NCI-H187 treated with DMSO at 0.1 percent for 48 hours (cell line): Measurements from ENCODE around the gene HTR4.
"Not testable (repeated sequence)": the region's sequence is repeated elsewhere in the genome, so short reads cannot be mapped to it uniquely, and the experiment has no call there.

Source experiments
- DNase-seq: peaks from one replicate; lab custom pipeline; 2025; lab: John Stamatoyannopoulos, UW

The HTR4 gene, protein sequence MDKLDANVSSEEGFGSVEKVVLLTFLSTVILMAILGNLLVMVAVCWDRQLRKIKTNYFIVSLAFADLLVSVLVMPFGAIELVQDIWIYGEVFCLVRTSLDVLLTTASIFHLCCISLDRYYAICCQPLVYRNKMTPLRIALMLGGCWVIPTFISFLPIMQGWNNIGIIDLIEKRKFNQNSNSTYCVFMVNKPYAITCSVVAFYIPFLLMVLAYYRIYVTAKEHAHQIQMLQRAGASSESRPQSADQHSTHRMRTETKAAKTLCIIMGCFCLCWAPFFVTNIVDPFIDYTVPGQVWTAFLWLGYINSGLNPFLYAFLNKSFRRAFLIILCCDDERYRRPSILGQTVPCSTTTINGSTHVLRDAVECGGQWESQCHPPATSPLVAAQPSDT

DNA sequence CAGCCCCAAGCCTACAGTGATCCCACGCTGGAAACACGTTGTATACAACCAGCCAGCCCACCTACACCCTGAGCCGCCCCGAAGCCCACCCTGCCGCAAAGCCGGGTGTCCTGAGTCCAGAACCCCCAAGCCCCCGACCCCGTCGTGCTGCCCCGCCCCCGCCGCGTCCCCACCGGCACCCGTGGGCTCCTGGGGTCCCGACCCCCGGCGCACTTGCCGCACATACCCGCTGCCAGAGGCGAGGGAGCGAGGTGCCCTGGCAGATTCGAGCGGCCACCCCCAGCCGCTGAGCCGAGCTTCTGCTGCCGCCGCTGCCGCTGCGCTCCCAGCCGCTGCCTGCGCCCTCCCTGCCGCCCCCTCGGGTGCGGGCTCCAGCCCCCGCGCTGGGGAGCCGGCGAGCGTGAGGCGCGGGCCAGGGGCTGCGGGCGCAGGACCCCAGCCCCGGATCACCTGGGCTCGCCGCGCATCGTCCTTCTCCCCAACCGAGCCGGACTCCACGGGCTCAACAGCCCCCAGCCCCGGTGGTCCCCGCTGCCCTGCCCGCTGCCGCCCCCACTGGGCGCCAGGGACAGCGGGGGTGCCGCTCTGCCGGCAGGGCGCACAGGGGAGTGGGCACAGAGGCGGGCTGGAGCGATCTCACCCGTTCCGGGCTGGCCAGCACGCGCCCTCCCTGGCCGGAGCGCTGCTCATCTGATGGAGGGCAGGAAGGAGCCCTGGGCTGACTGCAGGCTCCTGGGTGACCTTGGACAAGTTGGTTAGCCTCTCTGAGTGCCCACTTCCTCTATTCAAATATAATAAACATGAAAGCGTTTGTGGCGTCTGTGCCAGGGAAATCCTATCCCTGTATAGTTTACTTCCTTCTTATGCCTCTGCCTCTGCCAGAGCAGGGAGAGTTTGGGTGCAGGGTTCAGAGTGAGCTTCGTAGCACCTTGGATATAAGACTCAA, at the start of gene HTR4:
Gene HTR4 (minus strand): TSS at position 692 of the 946 bp plus-strand sequence. CDS start 17,513 bp downstream, outside the sequence.
- DNase-seq: no peak

DNA sequence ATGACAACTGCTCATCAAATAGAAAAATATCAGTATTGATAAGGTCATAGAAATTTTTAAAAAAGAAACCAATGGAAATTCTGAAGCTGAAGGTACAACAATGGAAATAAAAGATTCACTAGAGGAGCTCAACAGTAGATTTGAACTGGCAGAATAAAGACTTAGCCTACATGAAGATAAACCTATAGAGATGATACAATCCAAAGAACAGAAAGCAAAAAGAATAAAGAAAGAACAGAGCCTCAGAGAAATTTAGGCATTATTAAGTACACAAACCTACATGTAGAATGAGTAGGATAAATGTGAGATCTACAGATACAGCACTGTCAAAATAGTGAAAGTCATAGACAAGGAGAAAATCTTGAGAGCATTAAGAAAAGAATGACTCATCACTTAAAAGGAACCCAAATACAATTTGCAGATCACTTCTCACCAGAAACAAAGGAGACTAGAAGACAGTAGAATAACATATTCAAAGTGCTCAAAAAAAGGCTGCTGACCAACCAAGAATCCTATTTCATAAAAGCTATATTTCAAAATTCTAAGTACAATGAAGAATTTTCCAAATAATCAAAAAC, 47.8 kb upstream of the HTR4 start:
- DNase-seq: no peak

DNA sequence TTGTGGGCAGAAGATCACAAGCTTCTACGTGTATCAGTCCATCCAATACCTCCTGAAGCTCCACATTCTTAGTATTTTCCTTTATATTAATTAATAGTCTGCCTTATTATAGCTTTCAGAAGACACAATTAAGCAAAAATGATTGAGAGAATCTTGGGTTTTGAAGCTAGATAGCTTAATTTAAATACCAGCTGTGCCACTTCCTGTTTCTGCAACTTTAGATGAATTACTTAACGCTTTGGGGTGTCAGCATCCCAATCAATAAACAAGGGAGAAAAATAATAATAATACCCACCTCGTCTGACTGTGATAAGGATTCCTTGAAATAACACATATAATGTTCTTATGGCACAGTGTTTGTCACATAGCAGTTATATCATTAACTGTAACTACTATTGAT, 44.7 kb upstream of the HTR4 start:
- DNase-seq: no peak

DNA sequence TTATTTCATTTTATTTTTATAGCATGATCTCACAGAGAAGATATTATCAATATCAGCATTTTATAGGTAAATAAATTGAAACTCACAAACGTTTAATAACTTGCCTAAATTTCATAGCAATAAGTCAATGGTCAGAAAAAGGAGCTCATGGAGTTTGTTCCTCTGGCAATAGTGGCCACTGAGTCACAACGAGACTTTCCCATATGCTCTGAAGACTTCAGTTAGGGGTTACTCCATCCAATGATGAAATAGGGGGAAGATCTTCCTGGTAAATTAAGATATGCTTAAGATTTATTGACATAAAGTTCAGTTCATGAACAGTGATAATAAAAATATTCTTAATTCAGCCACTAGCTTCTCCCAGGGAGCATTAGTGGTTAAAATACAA, 43.5 kb upstream of the HTR4 start:
- no peak for DNase-seq

DNA sequence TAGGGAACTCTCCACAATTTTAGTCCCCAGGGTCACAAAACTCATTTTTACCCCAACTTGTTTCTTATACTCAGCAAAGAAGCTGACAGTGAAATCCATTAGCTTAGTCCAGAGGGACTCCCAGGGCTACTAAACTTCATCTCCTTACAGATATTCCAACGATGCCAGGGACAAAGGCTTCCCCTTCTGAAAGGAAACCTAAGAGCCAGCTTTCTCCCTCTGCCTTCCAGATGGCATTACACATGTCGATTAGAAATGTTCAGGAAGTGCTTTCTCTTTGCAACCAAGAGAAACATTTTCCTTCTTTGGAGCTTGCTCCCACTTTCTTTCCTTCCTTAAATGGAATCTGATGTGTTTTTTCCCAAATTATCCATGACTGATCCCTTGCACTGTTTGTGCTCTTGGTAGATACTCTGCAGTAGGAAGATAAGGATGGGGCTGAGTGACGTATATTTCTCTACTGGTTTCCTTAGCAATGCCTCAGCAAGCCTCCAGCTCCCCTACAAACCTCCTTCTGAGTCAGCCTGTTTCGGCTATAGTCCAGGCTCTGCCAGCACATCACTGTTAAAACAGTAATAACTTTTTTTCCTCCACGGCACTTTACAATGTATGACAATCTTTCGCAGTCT, 43.0 kb upstream of the HTR4 start:
- DNase-seq: no peak

DNA sequence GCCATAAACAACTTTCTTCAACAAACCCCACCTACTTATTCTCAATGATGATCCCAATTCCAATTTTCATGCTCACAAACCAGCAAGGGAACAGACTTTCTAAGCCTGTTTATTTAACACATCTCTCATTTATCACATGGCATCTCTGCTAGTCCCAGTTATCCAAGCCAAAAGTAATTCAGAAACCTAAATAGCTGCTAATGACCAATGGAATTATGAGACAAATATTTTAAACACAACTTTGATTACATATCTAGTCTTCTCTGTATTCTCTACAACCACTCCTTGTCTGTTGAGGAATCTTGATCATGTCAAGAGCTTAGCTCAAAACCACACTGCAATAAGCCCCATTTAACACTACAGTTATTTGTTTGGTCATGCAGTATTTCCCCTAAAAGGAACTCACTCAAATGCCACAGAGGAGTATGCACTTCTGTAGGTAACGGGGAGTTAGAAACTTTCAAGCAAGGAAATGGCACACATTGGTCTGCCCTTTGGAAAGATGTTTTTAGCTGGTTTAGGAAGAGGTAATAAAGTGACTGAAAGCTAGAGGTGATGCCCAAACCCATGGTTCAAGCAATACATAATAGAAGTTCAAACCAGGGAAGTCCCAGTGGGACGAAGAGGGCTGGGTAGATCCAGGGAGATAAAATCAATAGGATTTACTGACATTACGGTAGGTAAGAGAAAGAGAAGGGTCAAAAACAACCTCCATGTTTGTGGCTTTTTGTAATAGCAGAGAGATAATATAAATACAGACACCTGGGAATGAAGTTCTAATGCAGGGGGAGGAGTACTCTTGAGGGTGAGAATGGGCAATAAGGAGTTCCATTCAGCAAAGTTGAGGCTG, 42.1 kb upstream of the HTR4 start:
- DNase-seq: no peak

DNA sequence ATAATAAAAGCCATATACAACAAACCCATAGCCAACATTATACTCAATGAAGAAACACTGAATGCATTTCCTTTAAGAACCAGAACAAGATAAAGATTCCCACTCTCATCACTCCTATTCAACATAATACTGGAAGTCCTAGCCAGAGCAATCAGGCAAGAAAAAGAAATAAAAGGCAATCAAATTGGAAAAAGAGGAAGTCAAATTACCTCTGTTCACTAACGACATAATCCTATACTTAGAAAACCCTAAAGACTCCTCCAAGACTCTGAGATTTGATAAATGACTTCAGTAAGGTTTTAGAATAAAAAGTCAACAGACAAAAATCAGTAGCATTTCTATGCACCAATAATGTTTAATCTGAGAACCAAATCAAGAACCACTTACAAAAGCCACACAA, 36.6 kb upstream of the HTR4 start:
- DNase-seq: no peak

DNA sequence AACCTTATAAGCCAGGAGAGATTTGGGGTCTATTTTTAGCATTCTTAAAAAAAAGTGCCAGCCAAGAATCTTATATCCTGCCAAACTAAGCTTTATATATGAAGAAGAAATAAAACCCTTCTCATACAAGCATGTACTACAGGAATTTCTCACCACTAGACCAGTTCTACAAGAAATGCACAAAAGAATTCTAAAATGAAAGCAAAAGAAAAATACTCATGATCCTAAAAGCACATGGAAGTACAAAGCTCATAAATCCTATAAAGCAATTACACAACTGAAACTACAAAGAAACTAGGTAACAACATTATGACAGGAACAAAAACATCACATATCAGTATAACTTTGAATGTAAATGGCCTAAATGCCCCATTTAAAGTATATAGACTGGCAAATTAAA, 34.5 kb upstream of the HTR4 start:
- no peak for DNase-seq

DNA sequence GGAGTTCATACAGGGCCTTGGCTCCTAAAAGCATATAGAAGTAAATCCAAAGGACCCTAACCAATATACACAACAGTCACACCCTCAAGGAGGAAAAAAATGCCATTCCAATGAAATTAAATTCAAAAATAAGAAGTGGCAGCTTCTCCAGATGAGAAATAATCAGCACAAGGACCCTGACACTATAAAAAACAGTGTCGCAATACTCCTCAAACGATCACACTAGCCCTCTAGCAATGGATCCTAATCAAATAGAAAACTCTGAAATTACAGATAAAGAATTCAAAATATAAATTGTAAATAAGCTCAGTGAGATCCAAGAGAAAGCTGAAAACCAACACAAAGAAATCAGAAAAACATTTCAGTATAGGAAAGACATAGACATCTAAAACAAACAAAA, 33.5 kb upstream of the HTR4 start:
- no peak for DNase-seq

DNA sequence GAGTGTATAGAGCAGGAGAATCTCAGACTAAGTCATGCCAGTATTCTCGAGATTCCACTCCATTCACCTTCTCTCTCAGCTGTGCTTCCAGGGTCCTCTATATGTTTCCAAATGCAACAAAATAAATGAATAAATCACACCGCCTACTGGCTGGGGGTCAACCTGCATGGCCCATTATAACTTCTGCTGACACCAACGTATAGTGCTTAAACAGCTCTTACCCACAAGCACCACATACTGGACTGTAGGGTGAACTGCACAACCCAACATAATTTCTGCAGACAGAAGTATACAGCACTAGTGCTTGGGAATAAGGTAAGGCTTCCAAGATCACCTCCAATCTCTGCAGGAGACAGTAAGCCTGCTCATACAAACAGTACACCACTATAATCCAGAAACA, 33.1 kb upstream of the HTR4 start:
- no peak for DNase-seq

DNA sequence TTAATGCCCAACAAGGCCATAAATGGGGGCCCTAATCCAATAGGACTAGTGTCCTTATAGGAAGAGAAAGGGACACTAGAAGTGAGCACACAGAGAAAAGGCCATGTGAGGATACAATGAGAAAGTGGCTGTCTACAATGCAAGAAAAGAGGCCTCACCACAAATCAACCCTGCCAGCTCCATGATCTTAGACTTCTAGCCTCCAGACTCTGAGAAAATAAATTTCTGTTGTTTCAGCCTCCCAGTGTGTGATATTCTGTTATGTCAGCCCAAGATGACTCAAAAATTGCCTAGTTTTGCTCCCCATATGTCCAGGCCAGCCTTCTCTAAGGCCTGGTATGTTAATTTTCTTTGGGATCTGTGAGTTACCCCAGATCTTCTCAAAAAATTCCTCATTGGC, 32.3 kb upstream of the HTR4 start:
- DNase-seq: no peak

DNA sequence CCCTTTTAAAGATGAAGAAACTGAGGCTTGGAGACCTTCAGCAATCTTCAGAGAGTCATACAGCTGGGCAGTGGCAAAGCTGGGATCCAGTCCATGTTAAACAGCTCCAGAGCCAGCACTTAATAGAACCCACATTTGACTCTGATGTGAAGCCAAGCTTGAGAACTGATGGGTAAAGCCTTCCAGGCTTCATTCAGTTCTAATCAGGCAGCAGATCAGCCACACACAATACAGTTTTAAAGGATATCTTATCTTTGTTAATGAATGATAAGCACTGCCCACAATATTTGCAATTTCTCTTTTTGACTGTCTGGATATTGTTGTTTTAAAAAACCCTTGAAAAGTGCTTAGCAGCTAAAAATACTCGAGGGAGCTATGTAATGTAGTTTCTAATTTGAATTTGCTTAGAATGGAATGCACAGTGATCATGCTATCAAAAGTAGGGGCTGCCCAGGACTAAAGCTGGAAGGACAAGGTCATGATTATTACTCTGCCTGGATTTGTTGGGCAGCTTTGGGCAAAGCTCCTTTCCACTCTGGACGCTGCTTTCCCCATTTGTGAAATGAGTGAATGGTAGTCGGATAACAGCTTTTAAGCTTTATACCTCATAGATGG, 31.3 kb upstream of the HTR4 start:
- DNase-seq: no peak

DNA sequence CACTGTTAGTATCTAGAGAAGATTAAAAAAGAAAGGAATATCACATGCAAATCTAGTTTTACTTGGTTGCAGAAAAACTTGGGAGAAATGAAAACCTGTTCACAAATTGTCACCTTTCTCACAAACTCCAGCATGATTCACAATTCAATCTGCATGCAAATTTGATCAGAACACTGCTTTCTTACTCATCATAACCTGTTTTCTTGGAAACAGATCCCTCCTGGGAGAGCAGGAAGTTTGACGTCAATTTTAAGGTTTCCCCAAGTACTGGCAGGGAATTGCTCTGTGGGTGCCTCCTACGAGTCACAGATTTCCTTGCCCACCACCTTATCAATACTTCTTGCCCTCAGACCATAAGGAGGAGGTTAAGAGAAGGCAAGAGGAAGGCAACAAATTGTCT, 30.2 kb upstream of the HTR4 start:
- DNase-seq: no peak

DNA sequence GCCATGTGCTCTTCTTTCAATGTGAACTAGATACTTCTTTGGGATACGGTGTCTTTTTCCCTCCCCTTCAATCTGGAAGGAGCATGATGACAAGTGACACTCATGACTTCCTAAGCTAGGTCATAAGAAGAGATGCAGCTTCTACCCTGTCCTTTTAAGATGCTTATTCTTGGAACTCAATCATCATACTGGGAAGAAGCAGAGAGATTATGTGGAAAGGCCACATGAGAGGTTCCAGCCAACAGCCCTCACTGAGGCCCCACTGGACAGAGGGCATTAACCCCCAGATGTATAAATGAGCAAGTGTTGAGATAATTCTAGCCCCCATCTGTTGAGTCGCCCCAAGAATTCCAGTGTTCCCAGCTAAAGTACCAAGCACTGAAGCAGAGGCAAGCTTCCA, 29.3 kb upstream of the HTR4 start:
- no peak for DNase-seq

DNA sequence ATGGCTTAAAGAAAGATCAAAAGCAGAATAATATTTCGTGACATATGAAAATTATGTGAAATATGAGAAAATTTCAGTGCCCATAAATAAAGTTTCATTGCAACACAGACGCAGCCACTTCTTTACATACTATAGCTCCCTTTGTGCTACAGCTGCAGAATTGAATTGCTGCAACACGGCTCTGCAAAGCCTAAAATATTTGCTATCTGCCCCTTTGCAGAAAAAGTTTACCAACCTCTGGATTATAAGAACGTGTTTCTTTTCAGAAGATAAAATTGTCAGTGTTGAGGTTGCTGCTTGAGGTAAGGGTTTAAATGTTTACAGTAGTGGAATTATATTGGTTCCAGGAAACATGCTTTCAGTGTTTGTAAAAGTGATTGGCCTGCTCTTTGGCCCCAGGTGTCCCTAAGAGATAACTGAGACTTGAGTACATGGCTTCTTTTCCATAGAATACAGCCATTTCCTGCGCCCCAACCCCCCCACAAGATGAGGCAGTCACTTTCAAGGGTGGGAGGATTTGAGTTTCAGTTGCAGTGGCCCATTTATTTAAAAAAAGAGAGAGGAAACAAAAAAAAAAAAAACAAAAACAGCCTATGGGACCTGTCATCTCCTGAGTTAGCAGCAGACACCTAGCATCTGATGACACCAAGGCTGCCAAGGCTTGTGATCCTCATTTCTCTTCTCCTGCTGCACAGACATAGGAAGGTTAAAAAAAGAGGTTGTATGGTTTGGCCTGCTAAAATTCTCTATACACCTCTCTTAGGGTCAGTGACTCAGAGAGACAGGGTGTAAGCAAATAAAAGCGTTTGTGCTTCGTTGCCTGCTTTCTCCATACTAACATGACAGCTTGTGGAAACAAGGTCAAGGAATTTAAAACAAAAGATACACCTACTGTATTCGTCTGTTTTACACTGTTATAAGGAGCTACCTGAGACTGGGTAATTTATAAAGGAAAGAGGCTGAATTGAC, 28.0 kb upstream of the HTR4 start:
- DNase-seq: no peak

DNA sequence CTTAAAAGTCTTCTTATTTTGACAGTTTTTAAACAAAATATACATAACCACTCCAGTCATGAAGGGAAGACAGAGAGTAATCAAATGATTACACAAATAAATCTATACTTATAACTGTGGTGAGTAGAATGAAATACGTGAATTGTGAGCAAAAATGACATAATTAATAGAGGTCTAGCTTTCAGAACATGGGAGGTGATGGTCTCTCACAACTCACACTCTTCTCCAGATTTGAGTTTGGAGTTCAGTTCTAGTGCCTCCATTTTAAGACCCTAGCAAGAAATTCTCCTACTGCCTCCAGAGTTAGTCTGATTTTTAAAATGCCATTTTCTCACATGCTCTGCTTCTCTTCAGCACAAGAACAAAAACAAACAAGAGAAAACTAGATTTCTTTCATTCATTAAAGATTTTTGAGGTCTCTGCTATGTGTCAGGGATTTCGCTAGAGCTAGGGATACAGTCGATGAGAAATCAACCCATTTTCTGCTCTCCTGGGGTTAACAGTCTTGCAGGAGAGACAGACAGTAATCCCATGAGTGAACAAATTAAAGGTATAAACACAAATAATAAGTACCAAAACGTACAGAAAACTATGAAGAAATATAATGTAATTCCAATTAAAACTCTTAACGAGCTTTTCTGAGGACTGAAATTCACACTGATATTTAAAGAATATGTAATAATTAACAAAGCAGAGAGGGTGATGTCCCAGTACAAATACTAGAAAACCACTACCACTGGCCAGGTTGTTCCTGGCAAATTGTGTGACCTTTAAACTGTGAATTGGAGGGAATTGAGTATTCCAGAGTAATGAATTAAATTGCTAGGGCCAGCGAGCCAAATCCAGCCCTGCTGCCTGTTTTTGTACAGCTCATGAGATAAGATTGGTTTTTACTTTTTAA, 27.1 kb upstream of the HTR4 start:
- DNase-seq: no peak

DNA sequence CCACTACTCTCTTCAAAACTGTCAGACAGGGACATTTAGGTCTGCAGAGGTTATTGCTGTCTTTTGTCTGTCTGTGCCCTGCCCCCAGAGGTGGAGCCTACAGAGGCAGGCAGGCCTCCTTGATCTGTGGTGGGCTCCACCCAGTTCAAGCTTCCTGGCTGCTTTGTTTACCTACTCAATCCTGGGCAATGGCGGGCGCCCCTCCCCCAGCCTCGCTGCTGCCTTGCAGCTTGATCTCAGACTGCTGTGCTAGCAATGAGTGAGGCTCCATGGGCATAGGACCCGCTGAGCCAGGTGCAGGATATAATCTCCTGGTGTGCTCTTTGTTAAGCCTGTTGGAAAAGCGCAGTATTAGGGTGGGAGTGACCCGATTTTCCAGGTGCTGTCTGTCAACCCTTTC, 19.4 kb upstream of the HTR4 start:
- DNase-seq: not testable (repeated sequence)

DNA sequence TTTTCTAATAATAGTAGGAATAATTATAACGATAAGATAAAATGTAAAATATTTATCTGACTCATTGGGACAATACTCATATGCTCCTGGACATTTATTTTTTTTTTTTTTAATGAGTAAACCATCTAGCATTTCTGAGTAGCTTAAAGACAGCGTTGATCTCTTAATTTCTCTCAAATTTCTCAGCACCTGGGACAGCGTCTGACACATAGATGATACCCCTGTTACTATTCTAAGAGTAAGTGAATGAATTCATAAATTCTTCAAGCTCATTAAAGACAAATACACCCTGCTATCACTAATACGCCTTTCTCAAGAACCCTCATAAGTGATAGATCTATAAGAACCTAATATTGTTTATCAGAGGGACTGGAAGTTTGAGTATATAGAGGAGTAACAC, 12.0 kb upstream of the HTR4 start:
- DNase-seq: no peak

DNA sequence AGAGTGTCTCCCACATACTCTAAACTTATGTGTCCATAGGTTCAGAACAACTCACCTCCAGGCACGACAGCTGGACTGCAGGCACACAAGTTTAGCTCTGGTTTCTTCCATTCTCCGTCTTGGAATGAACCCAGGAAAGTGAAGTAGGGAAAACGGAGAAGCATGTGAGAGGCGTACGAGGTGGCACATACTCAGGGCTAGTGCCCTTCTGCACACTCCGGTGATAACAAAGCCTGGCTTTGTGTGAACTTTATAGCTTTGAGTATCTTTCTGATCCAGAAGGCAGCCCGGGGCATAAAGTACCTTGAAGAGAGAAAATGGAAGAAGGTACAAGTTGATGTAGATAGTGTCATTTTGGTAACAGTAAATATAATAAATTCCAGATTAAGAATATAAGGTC, 11.1 kb upstream of the HTR4 start:
- no peak for DNase-seq
